GM19467 (cell line): ENCODE measurements around the gene NDNF.

Source experiments
- ATAC-seq: cut with Tn5 transposase; IDR thresholded peaks from one replicate; pipeline ENCODE4 v1.9.1; 2021; ENCODE audit warnings: mild to moderate bottlenecking, moderate library complexity; ENCODE audit not compliant: unreplicated experiment

Gene NDNF

DNA sequence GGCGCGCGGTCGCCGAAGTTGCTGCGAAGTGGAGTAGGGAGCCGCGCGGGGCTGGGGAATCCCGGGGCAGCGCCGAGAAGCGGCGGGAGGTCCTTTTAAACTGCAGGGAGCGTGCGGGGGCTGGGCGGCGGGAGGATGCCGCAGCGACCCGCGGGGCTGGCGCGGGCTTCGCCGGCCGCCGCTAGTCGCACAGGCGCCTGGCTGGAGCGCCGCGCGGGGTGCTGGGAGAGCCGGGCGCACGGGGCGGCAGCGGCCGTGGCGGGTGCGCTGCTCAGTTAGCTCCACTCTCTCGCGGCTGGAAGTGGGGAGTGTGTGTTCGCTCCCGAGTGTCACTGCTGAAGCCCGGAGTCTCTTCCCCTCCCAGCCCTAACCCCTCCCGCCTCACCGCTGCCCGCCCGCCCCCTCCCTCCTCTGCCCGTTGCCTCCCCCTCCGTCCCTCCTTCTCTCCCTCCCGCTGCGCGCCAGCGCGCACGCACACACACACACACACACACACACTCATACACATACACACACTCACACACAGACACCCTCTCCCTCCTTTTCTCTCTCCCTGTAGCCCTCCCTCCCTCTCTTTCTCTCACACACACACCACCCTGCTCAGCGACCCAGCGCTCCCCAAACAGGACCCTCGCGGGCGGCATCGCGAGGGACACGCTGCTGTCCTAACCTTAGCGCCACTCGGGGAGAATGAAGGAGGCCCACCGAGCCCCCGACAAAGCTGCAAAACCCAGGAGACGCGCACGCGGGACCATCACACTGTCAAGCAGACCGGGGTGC lies at the start of gene NDNF:
NDNF (minus strand) TSS at position 312 of the 780 bp plus-strand sequence. CDS start 26,698 bp downstream, outside the sequence.
- no peak for ATAC-seq

GRCh38 chr4:121119715-121120114 lies 47.4 kb upstream of the NDNF start:
- no peak for ATAC-seq

DNA sequence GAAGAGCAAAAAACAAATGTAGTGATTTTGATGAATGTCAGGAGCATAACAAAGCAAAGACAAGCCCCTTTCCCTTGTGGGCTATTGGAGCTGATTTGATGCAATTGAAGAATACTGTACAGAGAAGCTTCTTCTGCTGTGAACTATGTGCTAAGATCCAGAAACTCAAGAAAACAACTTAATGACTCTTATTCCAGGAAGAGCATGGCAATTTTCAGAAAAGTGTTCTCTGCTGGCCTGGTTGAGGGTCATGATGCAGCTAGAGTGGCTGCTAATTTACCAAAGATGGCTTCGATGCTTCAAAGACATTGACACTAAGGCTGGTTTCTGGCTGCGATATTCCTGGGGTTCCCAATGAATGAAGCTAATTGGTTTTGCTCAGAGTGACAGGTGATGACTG lies 46.0 kb upstream of the NDNF start:
- no peak for ATAC-seq

DNA sequence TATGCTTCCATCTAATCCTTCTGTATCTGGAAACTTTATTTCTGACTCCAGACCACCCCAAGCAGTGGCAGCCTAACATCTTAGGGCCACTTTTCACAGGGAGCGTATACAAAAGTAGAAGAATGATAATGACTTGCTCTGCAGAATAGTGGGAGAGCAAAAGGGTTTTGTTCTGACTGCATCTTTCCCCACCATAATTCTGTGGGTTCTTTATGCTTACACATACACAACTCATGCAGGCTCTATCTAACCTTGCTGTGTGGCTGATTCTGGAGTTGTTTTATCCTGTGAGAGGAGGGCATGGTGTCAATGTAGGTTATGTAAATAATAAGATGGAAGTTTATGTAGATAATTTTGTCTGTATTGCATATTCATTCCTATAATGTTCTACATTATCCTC lies 42.4 kb upstream of the NDNF start:
- no peak for ATAC-seq

DNA sequence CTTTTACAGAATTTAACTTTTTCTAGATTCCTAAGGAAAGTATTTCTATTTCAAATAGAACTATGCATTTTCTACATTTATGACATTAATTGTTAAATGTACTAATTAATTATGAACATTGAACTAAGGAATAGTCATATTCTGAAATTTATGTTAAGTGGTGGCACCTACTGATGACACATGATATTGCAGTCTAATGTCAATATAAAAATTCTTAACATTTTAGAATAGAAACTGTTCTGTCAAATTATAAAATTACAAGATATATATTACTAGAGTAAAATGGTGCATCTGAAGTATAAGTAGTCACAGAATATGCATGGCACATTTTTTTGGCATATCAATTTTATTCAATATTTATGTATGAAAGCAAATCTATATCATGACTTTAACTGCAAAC lies 40.2 kb upstream of the NDNF start:
- ATAC-seq = no peak

GRCh38 chr4:121108557-121108956 lies 36.2 kb upstream of the NDNF start:
- ATAC-seq = no peak

DNA sequence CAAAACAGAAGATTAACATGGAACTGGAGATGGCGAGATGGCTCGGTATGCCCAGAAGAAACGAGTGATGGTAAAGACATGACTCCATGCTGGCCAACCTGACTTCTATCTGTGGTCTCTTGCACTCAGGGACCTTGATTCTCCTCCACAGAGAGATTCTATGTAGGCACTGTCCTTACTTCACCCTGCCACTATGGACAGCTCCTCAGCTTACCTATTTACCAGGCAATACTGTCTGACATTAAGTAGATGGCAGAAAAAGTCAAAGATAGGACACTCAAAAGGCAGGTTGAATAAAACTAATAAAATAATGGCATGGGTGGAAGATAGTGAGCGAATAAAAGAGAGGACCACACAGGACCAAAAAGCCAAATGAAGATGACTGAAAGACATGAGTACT lies 35.2 kb upstream of the NDNF start:
- ATAC-seq = no peak

GRCh38 chr4:121100093-121100775 lies 27.9 kb upstream of the NDNF start:
- ATAC-seq = no peak

DNA sequence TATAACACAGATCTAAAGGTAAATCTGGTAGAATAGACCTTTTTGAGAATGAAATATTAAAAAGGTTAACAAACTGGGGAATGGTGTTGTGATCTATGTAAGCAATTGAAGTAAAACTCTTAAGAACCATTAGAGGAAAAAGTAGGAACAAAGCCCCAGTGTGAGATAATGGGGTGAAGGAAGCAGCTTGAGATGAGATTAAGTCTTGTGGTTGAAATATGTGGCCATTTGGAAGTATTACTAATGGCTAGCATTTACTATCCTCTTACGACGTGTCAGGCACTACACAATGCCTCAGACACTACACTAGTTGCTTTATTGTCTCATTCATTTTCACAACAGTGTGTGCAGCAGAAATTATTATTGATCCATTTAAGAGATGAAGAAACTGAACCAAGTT lies 25.9 kb upstream of the NDNF start:
- ATAC-seq = no peak

DNA sequence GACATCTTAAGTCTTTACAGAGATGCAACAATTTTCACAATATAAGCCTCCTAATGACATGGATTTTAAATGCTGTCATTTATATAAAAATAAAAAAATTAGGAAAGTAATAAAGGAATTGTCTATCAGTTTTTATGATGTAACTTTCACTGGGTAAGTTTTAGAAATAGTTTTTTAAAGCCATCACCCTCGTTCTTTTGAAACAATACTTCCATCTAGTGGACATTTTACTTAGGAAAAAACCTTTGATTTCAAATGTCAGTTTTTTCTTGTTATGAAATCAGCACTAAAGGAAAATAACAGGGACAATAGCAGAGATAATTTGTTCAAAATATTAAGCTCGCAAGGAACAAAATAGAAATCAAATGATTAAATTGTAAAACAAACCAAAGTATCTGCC lies 24.3 kb upstream of the NDNF start:
- ATAC-seq = no peak

- no peak for ATAC-seq
Measured at GRCh38 chr4:121096191-121096590, 23.9 kb upstream of the NDNF start.

DNA sequence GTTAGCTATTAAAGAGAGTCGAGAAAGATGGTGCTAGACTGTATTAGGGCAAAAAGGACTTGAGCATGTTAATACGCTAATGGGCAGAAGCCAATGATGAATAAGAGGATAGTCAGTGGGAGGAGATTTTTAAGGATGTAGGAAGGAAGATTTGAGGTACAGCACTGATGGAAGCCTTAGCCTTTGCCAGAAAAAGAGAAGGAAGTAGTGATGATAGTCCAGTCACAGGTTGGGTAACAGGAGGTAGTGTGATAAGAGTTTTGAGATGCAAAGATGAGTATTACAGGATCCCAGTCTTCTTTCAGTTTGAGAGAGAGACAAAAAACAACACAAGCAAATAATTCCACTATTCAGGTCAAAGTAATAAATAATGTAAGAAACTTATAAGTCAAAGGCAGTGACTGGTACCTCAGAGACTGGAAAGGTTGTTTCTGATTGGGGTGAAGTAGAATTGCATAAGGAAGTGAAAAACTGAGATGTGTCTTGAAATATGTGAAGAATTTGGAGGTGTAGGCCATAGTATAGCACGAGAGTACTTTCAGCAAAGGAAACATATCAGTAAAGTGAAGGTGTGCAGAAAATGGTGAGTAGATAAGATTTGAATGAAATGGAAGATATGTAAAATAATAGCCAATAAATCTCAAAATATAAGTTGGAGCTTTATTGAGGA lies 22.1 kb upstream of the NDNF start:
- ATAC-seq = no peak

- no peak for ATAC-seq
Measured at GRCh38 chr4:121093261-121093660, 20.9 kb upstream of the NDNF start.

- no peak for ATAC-seq
Measured at GRCh38 chr4:121091941-121092340, 19.6 kb upstream of the NDNF start.

DNA sequence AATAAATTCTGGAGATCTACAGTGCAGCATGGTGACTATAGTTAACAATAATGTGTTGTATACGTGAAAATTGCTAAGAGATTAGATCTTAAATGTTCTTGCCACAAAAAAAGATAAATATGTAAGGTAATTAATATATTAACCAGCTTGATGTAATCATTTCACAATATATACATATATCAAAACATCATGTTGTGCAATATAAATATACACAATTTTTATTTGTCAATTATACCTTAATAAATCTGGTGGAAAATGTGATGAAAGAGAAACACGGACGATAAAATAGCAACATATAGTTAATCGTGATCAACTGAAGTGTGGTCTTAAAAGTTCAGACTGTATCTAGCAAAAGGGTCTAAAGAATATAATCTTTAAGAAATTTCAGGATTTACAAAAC lies 16.5 kb upstream of the NDNF start:
- no peak for ATAC-seq

- ATAC-seq = no peak
Measured at GRCh38 chr4:121079376-121079775, 7.0 kb upstream of the NDNF start.

DNA sequence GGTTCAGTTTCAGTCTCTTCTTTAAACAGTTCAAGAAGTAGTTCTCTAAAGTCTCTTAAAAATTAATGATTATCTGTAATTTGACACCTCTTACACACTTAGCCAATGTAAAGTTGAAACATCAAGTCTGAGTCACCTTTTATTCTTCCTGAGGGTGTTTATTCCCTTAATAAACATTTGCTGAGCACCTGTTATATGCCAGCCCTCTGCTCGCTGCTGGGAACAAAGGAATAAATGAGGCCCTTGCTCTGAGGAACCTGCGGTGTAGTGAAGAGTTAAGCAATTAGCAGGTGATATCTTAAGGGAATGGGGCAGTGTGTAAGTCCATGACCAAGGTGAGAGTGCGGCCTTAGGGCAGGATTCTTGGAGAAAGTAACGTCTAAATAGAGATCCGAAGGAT lies 5.2 kb upstream of the NDNF start:
- ATAC-seq = no peak

DNA sequence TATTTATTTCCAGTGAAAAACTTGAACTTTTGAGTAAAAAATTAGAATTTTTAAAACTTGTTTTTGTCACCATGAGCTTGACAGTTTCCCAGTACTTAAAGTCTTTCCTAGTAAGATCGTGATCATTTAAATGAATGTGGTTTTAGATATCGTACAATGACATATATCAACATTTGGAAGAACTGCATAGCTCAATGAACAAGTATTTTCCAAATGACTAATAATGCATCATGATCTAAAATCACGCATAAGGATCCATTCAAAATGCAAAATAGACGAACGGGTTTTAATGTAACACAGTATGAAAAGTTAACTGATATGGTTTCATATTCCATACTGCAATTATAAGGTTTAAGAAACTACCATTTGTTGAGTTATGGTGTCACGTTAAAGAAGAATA lies 4.1 kb upstream of the NDNF start:
- ATAC-seq = no peak

- ATAC-seq = no peak
Measured at GRCh38 chr4:121073672-121074381, 1.5 kb upstream of the NDNF start.

- no peak for ATAC-seq
Measured at GRCh38 chr4:121073004-121073435, 685 bp upstream of the NDNF start.

DNA sequence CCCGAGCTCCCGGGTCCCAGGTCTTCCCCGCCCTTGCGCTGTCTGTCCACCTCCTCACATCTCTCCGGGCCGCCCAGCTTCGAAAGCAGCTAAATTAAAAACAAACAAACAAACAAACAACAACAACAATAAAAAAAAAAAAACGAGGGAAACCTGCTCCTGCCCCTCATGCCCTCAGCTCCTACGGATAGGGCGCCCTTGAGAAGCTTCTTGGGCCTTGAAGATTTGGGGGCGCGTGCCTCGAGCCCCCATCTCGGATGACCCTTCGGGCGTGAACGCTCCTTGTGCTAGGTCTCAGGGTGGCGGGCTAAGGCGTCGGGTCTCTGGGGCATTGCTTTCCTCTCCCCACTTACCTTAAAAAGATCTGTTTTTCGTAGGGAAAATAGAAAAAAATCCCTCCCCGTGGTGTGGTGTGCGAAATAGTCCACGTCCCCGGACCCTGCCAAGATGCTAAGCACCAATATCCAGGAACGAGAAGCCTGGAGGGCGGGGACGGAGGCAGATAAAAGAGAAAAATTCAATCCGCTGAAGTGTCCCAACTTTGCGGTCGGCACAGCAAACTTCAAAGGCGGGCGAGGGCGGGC lies 603 bp downstream of the NDNF start:
- ATAC-seq = no peak
